Spleen (tissue), 11 donors: ENCODE measurements around the gene XAGE5. TPM values are rescaled to one million over a fixed set of nuclear protein-coding genes. Genes with fewer than 3 reads are reported as not detected.
"Not testable (repeated sequence)": the region's sequence is repeated elsewhere in the genome, so short reads cannot be mapped to it uniquely, and the experiment has no call there.

Experiments used
- DNase-seq: peaks from one replicate; pipeline ENCODE4 v3.0.0-alpha.2; 2020
- H3K27ac ChIP-seq, 8 donors: fragments of 200-600 bp; sonication (generic) in 7 of 8; 1 replicate in 4 of 8; 2 replicates in 4 of 8; pipeline versions ENCODE4 v1.5.0 to v1.8.0; 2016 to 2021; ENCODE audit warnings: inconsistent platforms in 4 of 8, mild to moderate bottlenecking in 4 of 8, moderate library complexity in 1 of 8
- H3K27me3 ChIP-seq, 7 donors: fragments of 200-600 bp; sonication (generic) in 6 of 7; replicated peaks in 1 of 7; 1 replicate in 4 of 7; 2 replicates in 3 of 7; pipeline versions ENCODE4 v1.5.0 to v1.8.0; 2016 to 2021; ENCODE audit warnings: inconsistent platforms in 3 of 7, mild to moderate bottlenecking in 1 of 7
- H3K36me3 ChIP-seq, 6 donors: fragments of 200-600 bp; sonication (generic) in 5 of 6; 1 replicate in 4 of 6; 2 replicates in 2 of 6; pipeline versions ENCODE4 v1.5.0 to v1.8.0; 2016 to 2021; ENCODE audit warnings: inconsistent platforms in 2 of 6
- H3K4me1 ChIP-seq, 6 donors: fragments of 200-600 bp; sonication (generic) in 5 of 6; 1 replicate in 3 of 6; 2 replicates in 3 of 6; pipeline versions ENCODE4 v1.5.0 to v1.8.0; 2016 to 2021; ENCODE audit warnings: inconsistent platforms in 3 of 6
- H3K4me3 ChIP-seq, 8 donors: fragments of 200-600 bp; sonication (generic) in 7 of 8; 1 replicate in 4 of 8; 2 replicates in 4 of 8; pipeline versions ENCODE4 v1.5.0 to v1.8.0; 2016 to 2021; ENCODE audit warnings: inconsistent platforms in 4 of 8, mild to moderate bottlenecking in 4 of 8, moderate library complexity in 2 of 8
- H3K9me3 ChIP-seq, 8 donors: fragments of 200-600 bp; sonication (generic) in 7 of 8; 1 replicate in 4 of 8; 2 replicates in 4 of 8; pipeline versions ENCODE4 v1.5.0 to v1.8.0; 2016 to 2021; ENCODE audit warnings: inconsistent platforms in 4 of 8
- POLR2A ChIP-seq, 3 donors: fragments of 450-650 bp; IDR thresholded peaks; one replicate each; pipeline ENCODE4 v1.5.1; 2017; ENCODE audit warnings: antibody characterized with exemption in 3 of 3, mild to moderate bottlenecking in 1 of 3
- POLR2AphosphoS5 ChIP-seq, 3 donors: sonication (generic); formaldehyde crosslinking; IDR thresholded peaks; one replicate each; pipeline ENCODE4 v1.5.1; 2017; ENCODE audit warnings: antibody characterized with exemption in 3 of 3
- WGBS, 5 donors: extraction: QIAGEN DNeasy Blood & Tissue Kit in 3 of 5; methylation state at CpG; one replicate each; pipeline versions ENCODE4 v1.1.5 to v1.1.7; 2013 to 2018; 5-methylcytosine and 5-hydroxymethylcytosine counted together
- intact Hi-C: fragments of 100-400 bp; cut with DNase I; formaldehyde crosslinking; loops from one replicate; pipeline ENCODE4 v1.15.0; 2023; ENCODE audit warnings: low total_unique reads
- polyA plus RNA-seq, 3 donors: library from polyadenylated mRNA; stranded (reverse); fragments of 200-250 nt; gene quantifications; one replicate each; pipeline ENCODE4 v1.2.1, GENCODE V29; 2013
- small RNA-seq, 4 donors: library from RNA; depleted of rRNA; stranded (forward); fragments of <200 nt; gene quantifications; one replicate each; pipeline ENCODE3, GENCODE V24; 2016
- total RNA-seq, 7 donors: library from RNA; depleted of rRNA in 3 of 7; stranded (reverse); fragments of >200 nt in 3 of 7; fragmentation: NEBNext Ultra II Directional in 4 of 7; extraction: Animal tissue kit (Norgen Biotek cat#: 25700) in 4 of 7; gene quantifications; one replicate each; pipeline versions ENCODE4 v1.1.0 to v1.2.1, GENCODE V29; 2016 to 2021
- TF ChIP-seq, protein P1 (sequence below), 11 experiments: fragments of 200-600 bp in 7 of 11; fragments of 450-650 bp in 4 of 11; sonication (generic) in 4 of 11; IDR thresholded peaks in 8 of 11; conservative IDR thresholded peaks in 3 of 11; 1 replicate in 7 of 11; 2 replicates in 4 of 11; pipeline versions ENCODE4 v1.4.0 to v1.8.0; 2016 to 2021; ENCODE audit warnings: antibody characterized with exemption in 11 of 11, inconsistent platforms in 4 of 11, mild to moderate bottlenecking in 1 of 11
- donor health status: healthy with polysubstance abuse.
- donor health status: DM: no; HTN: no; CAD: no; lungs with moderate emphysema.
- donor health status: DM: no; HTN: no; CAD: no.
- donor health status: Bipolar disorder and iron deficiency.
- donor health status: healthy.
- donor health status: DM: no; HTN: no; CAD: no.
- donor health status: DM: yes; HTN: yes; CAD: no.

The XAGE5 gene
- total and polyA plus RNA-seq, 10 donors: not detected

DNA sequence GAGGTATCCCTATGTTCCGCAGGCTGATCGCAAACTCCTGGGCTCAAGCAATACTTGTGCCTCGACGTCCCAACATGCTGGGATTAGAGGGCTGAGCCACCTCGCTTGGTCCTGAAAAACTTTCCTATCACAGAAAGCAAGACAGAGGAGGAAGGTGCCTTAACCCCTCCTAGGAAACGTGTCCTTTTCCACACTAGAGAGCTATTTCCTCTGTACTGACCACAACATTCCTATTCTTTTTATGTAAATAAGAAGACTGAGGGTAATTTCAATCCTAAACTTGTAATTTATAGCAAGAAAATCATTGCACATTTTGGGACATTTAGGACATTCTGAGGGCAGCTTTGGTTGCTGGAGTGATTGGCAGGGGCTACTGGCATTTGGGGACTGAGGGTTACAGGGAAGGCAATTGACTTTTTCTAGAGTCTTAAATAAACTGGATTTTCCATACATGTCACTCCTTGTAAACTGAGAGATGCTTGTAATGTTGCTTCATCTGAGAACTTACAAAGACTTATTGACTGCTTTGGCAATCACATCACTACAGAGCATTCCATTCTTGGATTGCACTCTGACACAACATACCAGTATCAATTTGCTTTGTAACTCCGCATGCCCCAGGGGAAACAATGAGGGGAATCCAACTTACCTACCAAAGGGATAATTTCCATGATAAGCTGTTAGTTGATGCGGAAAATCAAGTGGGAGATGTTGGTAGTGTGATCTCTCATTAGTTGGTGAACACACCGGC lies 41.2 kb downstream of the XAGE5 start:
- peaks cover 0 to 48% (median 4%) of the 10 kb centered on the region in 7 donors for H3K27me3 ChIP-seq
- DNase-seq: no peak
- intact Hi-C loops: no loop called here
- peaks cover 0 to 5% (median 0%) of the 10 kb centered on the region in 8 donors for H3K9me3 ChIP-seq
- no peak overlapping the region for H3K27ac ChIP-seq
- no peaks in the 10 kb centered on the region for H3K4me1 ChIP-seq
- TF ChIP-seq, protein P1, sequence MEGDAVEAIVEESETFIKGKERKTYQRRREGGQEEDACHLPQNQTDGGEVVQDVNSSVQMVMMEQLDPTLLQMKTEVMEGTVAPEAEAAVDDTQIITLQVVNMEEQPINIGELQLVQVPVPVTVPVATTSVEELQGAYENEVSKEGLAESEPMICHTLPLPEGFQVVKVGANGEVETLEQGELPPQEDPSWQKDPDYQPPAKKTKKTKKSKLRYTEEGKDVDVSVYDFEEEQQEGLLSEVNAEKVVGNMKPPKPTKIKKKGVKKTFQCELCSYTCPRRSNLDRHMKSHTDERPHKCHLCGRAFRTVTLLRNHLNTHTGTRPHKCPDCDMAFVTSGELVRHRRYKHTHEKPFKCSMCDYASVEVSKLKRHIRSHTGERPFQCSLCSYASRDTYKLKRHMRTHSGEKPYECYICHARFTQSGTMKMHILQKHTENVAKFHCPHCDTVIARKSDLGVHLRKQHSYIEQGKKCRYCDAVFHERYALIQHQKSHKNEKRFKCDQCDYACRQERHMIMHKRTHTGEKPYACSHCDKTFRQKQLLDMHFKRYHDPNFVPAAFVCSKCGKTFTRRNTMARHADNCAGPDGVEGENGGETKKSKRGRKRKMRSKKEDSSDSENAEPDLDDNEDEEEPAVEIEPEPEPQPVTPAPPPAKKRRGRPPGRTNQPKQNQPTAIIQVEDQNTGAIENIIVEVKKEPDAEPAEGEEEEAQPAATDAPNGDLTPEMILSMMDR (IDR thresholded peaks at IDR 0.05 in 8 of 11, conservative IDR thresholded peaks at IDR 0.05 in 3 of 11): no peak
- no peak for TF ChIP-seq POLR2A (IDR thresholded peaks at IDR 0.05)
- TF ChIP-seq POLR2AphosphoS5 (IDR thresholded peaks at IDR 0.05): no peak
- WGBS, 5 donors: 76 to 82% (median 78%) methylated on average over 7 to 9 of the region's 9 CpGs
- H3K4me3 ChIP-seq: no peak overlapping the region
- no peaks in the 10 kb centered on the region for H3K36me3 ChIP-seq

DNA sequence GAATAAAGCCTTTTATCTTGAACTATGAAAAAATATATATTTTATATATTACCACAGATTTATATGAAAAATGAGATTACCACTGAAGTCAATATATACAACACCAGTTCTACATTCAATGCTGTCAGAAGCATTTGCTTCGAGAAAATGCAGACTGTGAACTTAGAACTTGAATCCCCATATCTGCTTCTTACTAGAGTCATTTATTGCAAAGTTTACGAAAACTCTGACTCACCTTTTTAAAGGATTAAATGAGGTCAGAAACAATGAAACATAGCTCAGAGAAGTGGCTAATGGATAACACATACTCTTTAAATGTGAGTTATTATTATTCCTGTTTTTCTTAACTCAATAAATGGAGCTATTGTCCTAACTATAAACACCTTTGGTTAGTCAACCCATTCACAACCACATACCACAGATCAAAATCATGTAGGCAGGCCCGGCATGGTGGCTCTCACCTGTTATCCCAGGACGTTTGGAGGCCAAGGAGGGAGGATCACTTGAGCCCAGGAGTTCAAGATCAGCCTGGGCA lies 46.0 kb downstream of the XAGE5 start:
- H3K36me3 ChIP-seq, DNase-seq, H3K4me3 ChIP-seq, H3K9me3 ChIP-seq, intact Hi-C loops, H3K27ac ChIP-seq, H3K4me1 ChIP-seq: not testable (repeated sequence)
- WGBS, 5 donors: 50 to 67% (median 62%) methylated on average over 4 of the region's 4 CpGs
- peaks cover 0 to 25% (median 0%) of the 10 kb centered on the region in 7 donors for H3K27me3 ChIP-seq

- 57 to 84% (median 66%) methylated on average over 6 of the region's 6 CpGs for WGBS, 5 donors
- no peak for DNase-seq
- intact Hi-C loops: no loop called here
These were observed 54.4 kb downstream of the XAGE5 start for GRCh38 chrX:52865343-52865998.

More at GRCh38 chrX:52865343-52865998, 54.4 kb downstream of the XAGE5 start:
- Histone ChIP-seq H3K27me3 (peaks cover 0 to 16% (median 0%) of the 10 kb centered on the region in 7 donors), H3K4me3 (no peak overlapping the region), H3K9me3 (no peaks in the 10 kb centered on the region), H3K27ac (no peak overlapping the region), H3K36me3 (no peaks in the 10 kb centered on the region), H3K4me1 (no peaks in the 10 kb centered on the region)
- TF ChIP-seq POLR2A (IDR thresholded peaks at IDR 0.05) (no peak), POLR2AphosphoS5 (IDR thresholded peaks at IDR 0.05) (no peak)

Small RNA genes within 50 kb of the gene (small RNA-seq; reads per million reads assigned to genes)
- gene AC244505.6: 0 reads per million in 4 donors
- 0 reads per million in 4 donors for gene AC244505.7

Other genes starting within 250 kb of the XAGE5 start
- gene SSX7, start 156.4 kb upstream of the XAGE5 start, total RNA-seq: not detected
- gene SSX7, start 156.4 kb upstream of the XAGE5 start, polyA plus RNA-seq: not detected
- gene SSX2, start 104.1 kb upstream of the XAGE5 start, total RNA-seq: not detected
- gene SSX2, start 104.1 kb upstream of the XAGE5 start, polyA plus RNA-seq: not detected
- not detected for gene SSX2B, start 60.0 kb upstream of the XAGE5 start, total RNA-seq
- not detected for gene SSX2B, start 60.0 kb upstream of the XAGE5 start, polyA plus RNA-seq
- not detected for gene SPANXN5, start 13.9 kb upstream of the XAGE5 start, total RNA-seq
- not detected for gene SPANXN5, start 13.9 kb upstream of the XAGE5 start, polyA plus RNA-seq
- gene XAGE3, start 56.8 kb downstream of the XAGE5 start, total RNA-seq: not detected
- not detected for gene XAGE3, start 56.8 kb downstream of the XAGE5 start, polyA plus RNA-seq
- gene FAM156B, start 86.0 kb downstream of the XAGE5 start, total RNA-seq: 10 to 100 TPM in 6 of 7 donors, 1 to 10 TPM in 1; 9.5 to 35.6 (median 21.0) TPM
- 10 to 100 TPM; 32.8 to 90.8 (median 58.7) TPM for gene FAM156B, start 86.0 kb downstream of the XAGE5 start, polyA plus RNA-seq
- gene FAM156A, start 147.2 kb downstream of the XAGE5 start, total RNA-seq: 10 to 100 TPM; 18.3 to 29.7 (median 25.9) TPM
- 10 to 100 TPM in 2 of 3 donors, 1 to 10 TPM in 1; 9.0 to 15.1 (median 10.5) TPM for gene FAM156A, start 147.2 kb downstream of the XAGE5 start, polyA plus RNA-seq
- gene GPR173, start 237.5 kb downstream of the XAGE5 start, total RNA-seq: 1 to 10 TPM; 1.8 to 4.4 (median 2.8) TPM
- 1 to 10 TPM in 1 of 3 donors, under 1 TPM in 2; 0.44 to 1.1 (median 0.83) TPM for gene GPR173, start 237.5 kb downstream of the XAGE5 start, polyA plus RNA-seq